ENCODE measurements around the gene PKLR.
A peak's percentile ranks its signal among the peaks of the same experiment; 100 is the strongest.
"Not testable (repeated sequence)": the region's sequence is repeated elsewhere in the genome, so short reads cannot be mapped to it uniquely, and the experiment has no call there.

Gene PKLR

DNA sequence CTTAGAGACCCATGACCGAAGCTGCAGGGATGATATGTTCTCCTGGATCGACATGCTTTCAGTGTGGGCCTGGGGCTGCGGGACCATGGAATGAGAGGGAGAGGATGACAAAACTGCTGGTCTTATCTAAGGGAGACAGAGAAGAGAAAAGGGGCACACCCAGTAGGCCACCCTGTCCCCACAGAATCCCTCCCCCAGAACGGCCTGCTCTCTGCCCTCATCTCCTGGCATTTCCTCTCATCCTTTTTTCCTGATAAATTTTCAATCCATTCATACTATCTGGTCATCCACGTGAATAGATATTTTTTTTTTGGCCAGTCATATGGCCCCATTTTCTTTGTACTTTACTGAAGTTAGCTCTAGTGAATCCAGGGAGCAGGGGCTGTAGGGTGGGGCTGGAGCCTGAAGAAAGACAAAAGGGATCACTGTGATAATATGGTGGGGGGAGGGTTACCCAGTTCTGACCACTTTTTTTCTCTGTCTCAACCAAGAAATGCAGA is at the start of gene PKLR:
Gene PKLR, minus strand, starts transcription at position 97 of the 500 bp plus-strand sequence. Its CDS starts 43 bp downstream, at position 54.
- no peak for DNase-seq

GRCh38 chr1:155342842-155343241 is 41.6 kb upstream of the PKLR start:
- DNase-seq: no peak

DNA sequence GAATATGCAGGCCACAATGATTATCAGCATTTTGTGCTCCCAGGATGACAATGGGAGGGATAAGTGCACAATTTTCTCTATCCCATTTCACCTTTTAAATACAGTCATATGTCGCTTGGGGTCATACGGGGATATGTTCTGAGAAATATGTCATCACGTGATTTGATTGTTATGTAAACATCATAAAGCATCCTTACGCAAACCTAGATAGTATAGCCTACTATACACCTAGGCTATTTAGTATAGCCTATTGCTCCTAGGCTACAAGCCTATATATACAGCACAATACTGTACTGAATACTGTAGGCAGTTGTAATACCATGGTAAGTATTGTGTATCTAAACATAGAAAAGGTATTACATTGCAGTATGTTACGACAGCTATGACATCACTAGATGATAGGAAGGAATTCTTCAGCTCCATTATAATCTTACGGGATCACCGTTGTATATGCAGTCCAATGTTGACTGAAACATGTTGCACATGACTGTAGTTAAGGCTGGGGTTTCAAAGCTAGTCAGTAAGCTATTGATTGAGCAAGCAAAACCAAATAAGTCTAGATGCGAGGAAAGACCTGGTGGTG is 38.4 kb upstream of the PKLR start:
- no peak for DNase-seq

DNA sequence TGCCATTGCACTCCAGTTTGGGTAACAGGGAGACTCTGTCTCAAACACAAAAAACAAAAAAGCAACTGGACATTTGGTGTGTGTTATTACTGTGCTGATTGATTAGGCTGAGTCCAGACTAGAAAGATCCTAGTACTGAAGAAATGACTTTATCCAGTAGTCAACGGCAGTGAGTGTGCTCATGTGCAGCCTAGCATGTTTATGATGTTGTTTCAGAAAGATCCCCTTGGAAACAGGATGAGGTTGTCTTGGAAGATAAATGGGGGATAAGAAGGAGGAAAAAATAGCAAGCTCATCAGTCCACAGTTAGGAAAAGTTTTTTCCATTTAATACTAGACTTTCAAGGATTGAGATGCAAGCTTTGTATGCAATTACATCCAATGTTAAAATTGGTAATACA is 33.7 kb upstream of the PKLR start:
- DNase-seq: no peak

DNA sequence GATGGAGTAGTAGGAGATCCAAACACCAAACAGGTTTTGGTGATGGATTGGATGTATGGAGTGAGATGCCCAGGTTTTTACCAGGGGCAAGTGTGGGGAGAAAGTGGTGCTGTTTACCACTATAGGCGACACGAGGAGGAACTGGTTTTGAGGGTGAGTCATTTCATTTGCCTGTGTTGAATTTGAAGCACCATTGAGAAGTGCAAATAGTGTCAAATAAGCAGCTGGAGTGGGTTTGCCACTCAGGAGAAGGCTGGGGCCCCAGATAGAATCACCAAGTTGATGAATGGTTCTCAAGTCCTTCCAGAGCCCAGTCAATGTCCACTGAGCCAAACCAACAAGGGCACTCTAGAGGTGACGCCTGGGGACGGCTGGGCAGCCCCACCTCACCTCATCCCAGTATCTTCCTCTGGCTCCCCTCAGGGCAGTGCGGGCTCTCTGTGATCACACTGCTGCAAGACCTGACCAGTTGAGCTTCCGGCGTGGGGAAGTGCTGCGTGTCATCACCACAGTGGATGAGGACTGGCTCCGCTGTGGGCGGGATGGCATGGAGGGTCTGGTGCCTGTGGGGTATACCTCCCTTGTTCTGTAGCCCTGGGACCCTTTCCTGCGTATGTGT is 28.9 kb upstream of the PKLR start:
- DNase-seq: no peak

DNA sequence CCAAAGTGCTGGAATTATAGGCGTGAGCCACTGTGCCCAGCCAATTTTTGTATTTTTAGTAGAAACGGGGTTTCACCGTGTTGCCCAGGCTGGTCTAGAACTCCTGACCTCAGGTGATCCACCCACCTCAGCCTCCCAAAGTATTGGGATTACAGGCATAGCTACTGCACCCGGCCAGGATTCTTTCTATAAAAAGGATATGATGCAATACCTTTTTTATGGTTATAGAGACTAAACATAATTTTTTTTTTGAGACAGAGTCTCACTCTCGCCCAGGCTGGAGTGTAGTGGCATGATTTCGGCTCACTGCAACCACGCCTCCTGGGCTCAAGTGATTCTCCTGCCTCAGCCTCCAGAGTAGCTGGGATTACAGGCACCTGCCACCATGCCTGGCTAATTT is 27.6 kb upstream of the PKLR start:
- DNase-seq: not testable (repeated sequence)

GRCh38 chr1:155327981-155328380 is 26.7 kb upstream of the PKLR start:
- DNase-seq: no peak

- DNase-seq: no peak
These were observed 25.4 kb upstream of the PKLR start for GRCh38 chr1:155326631-155327037.

GRCh38 chr1:155326020-155326526 is 24.8 kb upstream of the PKLR start:
- no peak for DNase-seq

- no peak for DNase-seq
These were observed 24.3 kb upstream of the PKLR start for GRCh38 chr1:155325603-155325893.

DNA sequence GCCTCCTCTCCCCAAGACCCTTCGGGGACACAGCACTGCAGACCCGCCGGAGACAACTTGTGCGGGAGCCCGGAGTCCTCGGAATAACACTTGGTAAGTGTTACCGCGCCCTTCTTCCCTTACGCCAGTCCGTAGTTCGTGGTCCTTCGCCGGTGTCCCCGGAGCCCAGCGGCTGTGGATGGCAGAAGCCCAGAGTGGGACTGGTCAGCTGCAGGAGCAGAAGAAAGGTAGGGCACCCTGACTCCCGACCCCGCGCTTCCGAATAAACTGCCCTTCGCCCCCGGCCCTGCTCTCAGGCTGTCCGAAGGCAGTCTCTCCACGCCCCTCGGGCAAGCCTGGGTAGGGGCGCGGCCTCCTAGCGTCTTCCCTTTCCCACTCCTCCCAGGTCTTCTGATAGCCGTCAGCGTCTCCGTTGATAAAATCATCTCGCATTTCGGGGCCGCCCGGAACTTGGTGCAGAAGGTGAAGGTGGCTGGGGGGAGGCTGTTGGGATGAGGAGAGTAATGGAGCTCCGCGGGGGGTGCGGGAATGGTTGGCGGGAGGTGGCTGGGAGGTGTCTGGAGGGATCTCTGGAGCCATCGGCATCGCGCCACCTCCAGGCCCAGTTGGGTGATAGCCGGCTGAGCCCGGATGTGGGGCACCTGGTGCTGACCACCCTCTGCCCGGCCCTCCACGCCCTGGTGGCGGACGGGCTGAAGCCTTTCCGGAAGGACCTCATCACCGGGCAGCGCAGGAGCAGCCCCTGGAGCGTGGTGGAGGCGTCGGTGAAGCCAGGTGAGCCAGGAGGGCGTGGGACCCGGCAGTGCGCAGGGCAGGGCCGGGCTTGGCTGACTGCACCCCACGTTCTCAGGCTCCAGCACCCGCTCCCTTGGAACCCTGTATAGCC is 23.7 kb upstream of the PKLR start:
- peak in 1 of 2 experiments; percentile 58 for DNase-seq

DNA sequence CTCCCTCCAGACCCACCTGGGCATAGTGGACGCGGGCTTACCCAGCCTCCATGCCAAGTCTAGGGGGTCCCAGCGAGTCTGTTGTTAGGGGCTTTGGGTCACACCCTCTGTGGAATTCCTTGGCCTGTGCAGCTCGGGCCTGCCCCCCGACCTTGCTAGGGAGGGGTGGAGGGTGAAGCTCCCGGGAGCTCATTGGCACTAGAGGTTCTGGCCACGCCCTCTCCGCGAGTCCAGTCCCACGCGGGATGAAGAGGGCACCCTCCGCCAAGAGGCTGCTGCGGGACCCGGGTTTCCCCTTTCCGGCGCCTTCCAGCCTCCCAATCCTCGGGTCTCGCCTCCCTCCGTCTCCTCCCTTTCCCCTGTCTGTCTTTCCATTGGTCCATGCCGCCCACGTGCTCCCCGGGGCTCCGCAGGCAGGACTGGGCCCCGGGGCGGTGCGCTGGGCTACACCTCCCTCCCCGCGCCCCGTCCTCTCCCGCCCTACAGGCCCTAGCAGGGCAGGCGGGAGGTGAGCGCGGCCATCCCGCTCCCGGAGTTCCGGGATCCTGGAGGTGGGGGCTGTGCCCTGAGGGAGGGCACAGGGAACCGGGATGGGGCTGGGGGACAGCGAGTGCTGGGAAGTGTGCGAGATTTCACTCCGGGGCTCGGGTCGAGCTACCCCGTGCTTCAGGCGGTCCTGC is 22.9 kb upstream of the PKLR start:
- DNase-seq: peak; percentile 92 to 98

GRCh38 chr1:155323729-155324036 is 22.4 kb upstream of the PKLR start:
- DNase-seq: peak; percentile 75 to 92

DNA sequence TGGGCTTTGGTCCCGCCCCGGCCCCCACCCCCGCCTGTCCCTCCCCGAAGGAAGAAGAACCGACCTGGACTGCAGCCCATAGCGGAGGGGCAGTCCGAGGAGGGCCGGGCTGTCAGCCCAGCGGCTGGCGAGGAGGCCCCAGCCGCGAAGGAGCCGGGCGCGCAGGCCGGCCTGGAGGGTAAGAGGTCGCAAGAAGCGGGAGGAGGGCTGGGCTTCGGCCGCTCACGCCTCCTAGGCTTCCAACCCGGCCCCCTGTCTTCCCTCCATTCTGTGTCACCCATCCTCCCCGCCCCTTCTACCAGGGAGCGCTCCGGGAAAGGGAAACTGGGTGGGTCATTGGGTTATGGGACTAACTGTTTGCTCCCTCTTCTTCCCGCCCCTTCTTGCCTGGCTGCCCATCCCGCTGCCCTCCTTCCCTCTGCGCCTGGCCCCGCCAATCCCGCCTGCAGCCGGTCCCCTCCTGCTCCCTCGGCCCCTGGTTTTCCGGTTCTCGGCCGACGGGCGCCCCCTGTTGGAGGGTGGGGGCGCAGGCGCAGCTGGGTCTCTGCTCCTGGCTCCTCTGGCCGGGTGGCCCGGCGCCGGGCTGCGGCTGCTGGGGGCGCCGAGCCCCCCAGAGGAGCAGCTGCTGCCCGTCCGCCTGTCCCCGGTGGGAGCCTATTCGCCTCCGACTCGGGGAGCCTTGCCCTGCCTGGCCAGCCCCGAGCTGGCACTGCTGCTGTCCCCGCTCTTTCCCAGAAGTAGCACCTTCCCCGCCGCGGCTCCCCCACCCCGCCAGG is 21.9 kb upstream of the PKLR start:
- peak; percentile 83 to 89 for DNase-seq

GRCh38 chr1:155322571-155322952 is 21.3 kb upstream of the PKLR start:
- DNase-seq: no peak

- no peak for DNase-seq
These were observed 20.6 kb upstream of the PKLR start for GRCh38 chr1:155321639-155322503.

- DNase-seq: no peak
These were observed 19.7 kb upstream of the PKLR start, which contains the start of gene RUSC1 for GRCh38 chr1:155320661-155321617. TSS of gene RUSC1 (plus strand) at chr1:155320894. CDS start at chr1:155321774, 880 bp downstream.

DNA sequence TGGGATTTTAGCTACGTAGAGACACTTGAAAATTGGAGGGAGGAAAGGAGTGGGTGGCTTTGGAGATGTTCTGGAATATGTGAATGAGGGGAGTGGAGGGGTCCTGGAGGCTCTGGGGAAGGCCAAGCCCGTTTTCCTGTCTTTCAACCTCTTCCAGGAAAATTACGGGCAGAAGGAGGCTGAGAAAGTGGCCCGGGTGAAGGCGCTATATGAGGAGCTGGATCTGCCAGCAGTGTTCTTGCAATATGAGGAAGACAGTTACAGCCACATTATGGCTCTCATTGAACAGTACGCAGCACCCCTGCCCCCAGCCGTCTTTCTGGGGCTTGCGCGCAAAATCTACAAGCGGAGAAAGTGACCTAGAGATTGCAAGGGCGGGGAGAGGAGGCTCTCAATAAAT is 19.0 kb upstream of the PKLR start:
- no peak for DNase-seq

GRCh38 chr1:155319536-155319935 is 18.3 kb upstream of the PKLR start:
- no peak for DNase-seq

DNA sequence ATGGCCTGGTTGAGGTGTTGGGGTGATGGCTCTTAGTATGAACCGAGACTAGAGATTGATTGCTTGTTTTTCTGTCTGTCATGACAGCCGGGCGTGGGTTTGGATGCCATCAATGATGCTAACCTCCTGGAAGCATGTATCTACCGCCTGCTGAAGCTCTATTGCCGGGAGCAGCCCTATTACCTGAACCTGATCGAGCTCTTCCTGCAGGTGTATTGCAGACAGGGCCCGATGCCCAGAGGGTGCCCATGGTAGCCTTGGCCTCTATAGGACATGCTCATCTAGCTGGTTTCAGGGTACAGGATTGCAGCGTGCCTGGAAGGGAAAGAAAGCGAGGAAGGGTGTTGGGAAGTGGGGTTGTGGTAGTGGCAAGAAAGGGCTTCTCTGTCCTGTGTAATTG is 16.8 kb upstream of the PKLR start:
- no peak for DNase-seq
